Measurements from ENCODE around the gene SELENOS. TPM values are rescaled to one million over a fixed set of nuclear protein-coding genes. Genes with fewer than 3 reads are reported as not detected.
A peak's percentile ranks its signal among the peaks of the same experiment; 100 is the strongest.

The SELENOS gene
- total and polyA plus RNA-seq, 9 of the 15 experiments (the other 6 are each of a cell fraction or from before 2014, with no cell fraction given), result 24.9 to 57.4 (median 47.9) TPM

GRCh38 chr15:101296418-101297405 lies 19.4 kb upstream of the SELENOS start:
- in situ Hi-C loops (cut with MboI) (no loop called here), intact Hi-C loops (cut with micrococcal nuclease) (no loop called here)
- no peak overlapping the region; the same call in 2 of the 3 replicates for H3K27ac ChIP-seq (ENCODE audit: extremely low read depth, low read depth, low read length)
- WGBS (ENCODE audit: insufficient coverage, low coverage, missing lambda C conversion rate), result 86% methylated on average over 9 of the region's 9 CpGs
- peak overlapping the region; percentile 96 for H3K4me3 ChIP-seq
- DNase-seq (ENCODE audit: extremely low read depth in 1 of 4, low spot score in 3 of 4) (no peak), ATAC-seq (no peak), FAIRE-seq (no peak)
- no peak overlapping the region for H2AFZ ChIP-seq (ENCODE audit: low read depth, low read length)
- peaks cover 14% of the 10 kb centered on the region for H4K20me1 ChIP-seq (replicated peaks; ENCODE audit: control insufficient read depth, insufficient read depth, low read length)
- ChIA-PET POLR2A (interaction anchor here (0.6 to 3.7 kb wide), 3 partner anchors 8 to 325 kb away, joined by 3 to 13 read pairs (median 3); no protein-coding TSS in a partner anchor), CTCF (ENCODE audit: low intra/inter-chr PET ratio) (no interaction called here)
- H3K4me1 ChIP-seq (replicated peaks in 1 of 2; ENCODE audit: control insufficient read depth in 2 of 2, insufficient read depth in 2 of 2, low read length in 2 of 2), result peaks cover 7 to 9% of the 10 kb centered on the region in 2 experiments; a peak in 2 of 5 replicates
- H3K9ac ChIP-seq (ENCODE audit: insufficient read depth in 1 of 2, low read depth in 2 of 2, low read length in 2 of 2), result peak overlapping the region in 1 of 2 experiments; percentile 94; a peak in 2 of 4 replicates
- H3K36me3 ChIP-seq (ENCODE audit: control insufficient read depth, insufficient read depth, low read length), result peaks cover 20% of the 10 kb centered on the region
- H3K79me2 ChIP-seq (ENCODE audit: control insufficient read depth, insufficient read depth, low read length), result peaks cover 52% of the 10 kb centered on the region
- no peaks in the 10 kb centered on the region for H3K27me3 ChIP-seq (ENCODE audit: control insufficient read depth in 2 of 2, insufficient read depth in 2 of 2, low read length in 2 of 2)
- no peaks in the 10 kb centered on the region for H3K9me1 ChIP-seq (ENCODE audit: control insufficient read depth, insufficient read depth, low read length)
- peak overlapping the region; percentile 93 for H3K4me2 ChIP-seq (ENCODE audit: insufficient read depth, low read length)
- TF ChIP-seq IFI16 (CRISPR knock-in tag; IDR thresholded peaks at IDR 0.05), result no peak
- no peak for TF ChIP-seq PHF8 (IDR thresholded peaks at IDR 0.05; ENCODE audit: borderline replicate concordance, low read length)
- no peak for TF ChIP-seq MEF2A (IDR thresholded peaks at IDR 0.05; ENCODE audit: control insufficient read depth, low read depth, low read length)
- no peak for TF ChIP-seq HDAC2 (IDR thresholded peaks at IDR 0.05)
- TF ChIP-seq HMBOX1 (IDR thresholded peaks at IDR 0.05), result no peak
- no peak for TF ChIP-seq YBX1 (IDR thresholded peaks at IDR 0.05)
- no peak for TF ChIP-seq RUNX1 (IDR thresholded peaks at IDR 0.05; ENCODE audit: low read depth)
- H3K9me3 ChIP-seq (replicated peaks; ENCODE audit: control insufficient read depth, insufficient read depth, low read depth, low read length), result no peaks in the 10 kb centered on the region
- no TSS peak for BruUV-seq (replicated peaks)

All from K562 (cell line).